ACC112 (cell line): ENCODE data around the gene SAMD4A.
A peak's percentile ranks its signal among the peaks of the same experiment; 100 is the strongest.
"Not testable (repeated sequence)": the region's sequence is repeated elsewhere in the genome, so short reads cannot be mapped to it uniquely, and the experiment has no call there.

Experiments
- H2AFZ ChIP-seq: fragments of 200-600 bp; sonication (generic); one replicate; pipeline ENCODE4 v1.6.0; 2017; ENCODE audit warnings: antibody characterized with exemption, low read length; ENCODE audit not compliant: unreplicated experiment
- H3K27ac ChIP-seq: fragments of 200-600 bp; sonication (generic); 2 replicates; pipeline ENCODE4 v1.5.1; 2014; ENCODE audit warnings: low read depth, mild to moderate bottlenecking, antibody characterized with exemption, low read length, moderate library complexity
- H3K27me3 ChIP-seq: fragments of 200-600 bp; sonication (generic); 2 replicates; pipeline ENCODE4 v1.6.1; 2014; ENCODE audit warnings: mild to moderate bottlenecking, antibody characterized with exemption, low read length, moderate library complexity, mixed read lengths; ENCODE audit not compliant: insufficient read depth
- H3K36me3 ChIP-seq: fragments of 200-600 bp; sonication (generic); 2 replicates; pipeline ENCODE4 v1.6.1; 2016; ENCODE audit warnings: mild to moderate bottlenecking, antibody characterized with exemption, low read length, moderate library complexity, mixed read lengths; ENCODE audit not compliant: insufficient read depth
- H3K4me1 ChIP-seq: fragments of 200-600 bp; sonication (generic); one replicate; pipeline ENCODE4 v1.6.1; 2016; ENCODE audit warnings: low read length, mixed read lengths; ENCODE audit not compliant: insufficient read depth, unreplicated experiment, control insufficient read depth
- H3K4me3 ChIP-seq: fragments of 200-600 bp; sonication (generic); 2 replicates; pipeline ENCODE4 v1.5.1; 2014; ENCODE audit warnings: mild to moderate bottlenecking, low read depth, low read length
- H3K79me2 ChIP-seq: fragments of 200-600 bp; sonication (generic); one replicate; pipeline ENCODE4 v1.6.0; 2016; ENCODE audit warnings: low read length; ENCODE audit not compliant: control insufficient read depth, unreplicated experiment, insufficient read depth

Gene SAMD4A

GRCh38 chr14:54789781-54790480 lies 223.0 kb downstream of the SAMD4A start:
- Histone ChIP-seq H3K27me3 (no peaks in the 10 kb centered on the region), H3K36me3 (peaks cover 9% of the 10 kb centered on the region; the same call in 1 of the 2 replicates), H2AFZ (no peak overlapping the region), H3K4me1 (peaks cover 10% of the 10 kb centered on the region), H3K27ac (no peak overlapping the region), H3K79me2 (no peaks in the 10 kb centered on the region), H3K4me3 (no peak overlapping the region)

- Histone ChIP-seq H3K79me2 (no peaks in the 10 kb centered on the region), H3K27ac (no peak overlapping the region), H3K4me3 (no peak overlapping the region), H3K4me1 (peaks cover 10% of the 10 kb centered on the region), H3K36me3 (peaks cover 10% of the 10 kb centered on the region; the same call in 1 of the 2 replicates), H3K27me3 (no peaks in the 10 kb centered on the region), H2AFZ (no peak overlapping the region)
These were observed 224.1 kb downstream of the SAMD4A start for GRCh38 chr14:54791001-54791400.

- no peak overlapping the region for H3K4me3 ChIP-seq
- H2AFZ ChIP-seq = no peak overlapping the region
- no peak overlapping the region for H3K27ac ChIP-seq
- H3K4me1 ChIP-seq = peaks cover 20% of the 10 kb centered on the region
- peaks cover 10% of the 10 kb centered on the region; the same call in 1 of the 2 replicates for H3K36me3 ChIP-seq
- no peaks in the 10 kb centered on the region for H3K27me3 ChIP-seq
- H3K79me2 ChIP-seq = no peaks in the 10 kb centered on the region
These were observed 225.4 kb downstream of the SAMD4A start for GRCh38 chr14:54792288-54792687.

DNA sequence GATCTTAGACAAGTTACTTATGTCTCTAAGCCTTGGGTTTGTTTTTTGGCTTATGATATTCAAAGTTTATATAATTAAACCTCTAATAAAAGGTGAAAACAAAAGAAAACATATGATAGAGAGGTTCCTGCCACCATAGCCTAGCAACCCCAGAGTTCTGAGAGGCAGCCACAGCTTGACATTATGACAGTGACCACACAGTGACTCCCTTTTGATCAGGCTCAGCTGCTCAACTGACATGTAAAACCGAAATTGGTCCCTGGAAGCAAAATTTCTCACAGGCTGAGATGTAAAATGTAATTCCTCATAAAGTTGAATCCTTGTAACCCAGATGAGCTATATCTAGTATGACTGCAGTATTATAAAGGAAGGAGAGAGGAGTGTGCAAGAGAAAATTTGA lies 227.2 kb downstream of the SAMD4A start:
- Histone ChIP-seq H2AFZ (no peak overlapping the region), H3K27ac (no peak overlapping the region), H3K79me2 (no peaks in the 10 kb centered on the region), H3K4me3 (no peak overlapping the region), H3K27me3 (no peaks in the 10 kb centered on the region), H3K4me1 (peaks cover 22% of the 10 kb centered on the region), H3K36me3 (peaks cover 10% of the 10 kb centered on the region; the same call in 1 of the 2 replicates)

GRCh38 chr14:54794796-54795195 lies 227.9 kb downstream of the SAMD4A start:
- no peak overlapping the region for H3K4me3 ChIP-seq
- H3K27ac ChIP-seq = no peak overlapping the region
- no peak overlapping the region for H2AFZ ChIP-seq
- peaks cover 10% of the 10 kb centered on the region; the same call in 1 of the 2 replicates for H3K36me3 ChIP-seq
- H3K4me1 ChIP-seq = peaks cover 22% of the 10 kb centered on the region
- H3K27me3 ChIP-seq = no peaks in the 10 kb centered on the region
- H3K79me2 ChIP-seq = no peaks in the 10 kb centered on the region

DNA sequence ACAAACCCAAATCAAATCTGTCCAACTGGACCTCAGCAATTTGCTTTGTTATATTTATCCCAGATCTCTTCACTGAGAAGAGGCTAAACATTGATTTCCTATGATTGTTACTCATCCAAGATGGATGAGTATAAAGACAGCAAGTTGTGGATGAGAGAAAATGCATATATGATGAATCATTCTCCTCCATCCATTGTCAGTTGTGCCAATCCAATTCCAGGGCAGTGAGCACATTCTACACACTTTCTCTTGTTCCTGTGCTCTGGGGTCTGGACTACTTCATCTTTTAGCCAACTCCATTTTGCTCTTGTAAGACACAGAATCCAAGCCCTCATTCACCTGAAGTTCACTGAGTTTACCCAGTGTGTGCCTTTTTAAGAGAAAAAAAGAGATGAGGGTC lies 230.0 kb downstream of the SAMD4A start:
- Histone ChIP-seq H3K4me1 (peaks cover 22% of the 10 kb centered on the region), H3K4me3 (no peak overlapping the region), H3K27me3 (no peaks in the 10 kb centered on the region), H3K79me2 (no peaks in the 10 kb centered on the region), H2AFZ (no peak overlapping the region), H3K27ac (peak overlapping the region; percentile 34; the same call in 1 of the 2 replicates), H3K36me3 (peaks cover 7% of the 10 kb centered on the region; the same call in 1 of the 2 replicates)

DNA sequence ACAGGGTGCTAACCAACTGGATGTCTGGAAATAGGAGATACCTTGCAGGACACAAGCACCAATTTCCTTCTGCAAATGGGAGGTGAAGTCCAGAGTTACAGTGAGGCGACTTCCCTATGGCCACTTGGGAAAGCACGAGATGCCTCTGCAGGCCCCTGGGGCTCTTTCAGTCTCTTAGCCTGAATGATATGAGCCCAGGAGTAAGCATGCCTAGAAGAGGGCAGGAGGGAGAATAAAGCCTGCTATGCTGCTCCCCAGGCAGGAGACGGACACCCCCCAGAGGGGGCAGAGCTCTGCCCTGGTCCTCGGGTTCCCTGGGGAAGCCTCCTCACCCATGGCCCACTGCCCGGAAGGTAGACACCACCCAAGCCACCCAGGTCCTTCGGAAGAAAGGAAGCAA lies 230.6 kb downstream of the SAMD4A start:
- peaks cover 7% of the 10 kb centered on the region; the same call in 1 of the 2 replicates for H3K36me3 ChIP-seq
- H2AFZ ChIP-seq = no peak overlapping the region
- H3K27ac ChIP-seq = no peak overlapping the region
- no peaks in the 10 kb centered on the region for H3K79me2 ChIP-seq
- no peak overlapping the region for H3K4me3 ChIP-seq
- H3K27me3 ChIP-seq = no peaks in the 10 kb centered on the region
- peaks cover 18% of the 10 kb centered on the region for H3K4me1 ChIP-seq

- Histone ChIP-seq H3K27ac (no peak overlapping the region), H3K4me3 (no peak overlapping the region), H2AFZ (no peak overlapping the region), H3K4me1 (peaks cover 14% of the 10 kb centered on the region), H3K36me3 (peaks cover 7% of the 10 kb centered on the region; the same call in 1 of the 2 replicates), H3K79me2 (no peaks in the 10 kb centered on the region), H3K27me3 (no peaks in the 10 kb centered on the region)
These were observed 231.1 kb downstream of the SAMD4A start for GRCh38 chr14:54797986-54798385.

DNA sequence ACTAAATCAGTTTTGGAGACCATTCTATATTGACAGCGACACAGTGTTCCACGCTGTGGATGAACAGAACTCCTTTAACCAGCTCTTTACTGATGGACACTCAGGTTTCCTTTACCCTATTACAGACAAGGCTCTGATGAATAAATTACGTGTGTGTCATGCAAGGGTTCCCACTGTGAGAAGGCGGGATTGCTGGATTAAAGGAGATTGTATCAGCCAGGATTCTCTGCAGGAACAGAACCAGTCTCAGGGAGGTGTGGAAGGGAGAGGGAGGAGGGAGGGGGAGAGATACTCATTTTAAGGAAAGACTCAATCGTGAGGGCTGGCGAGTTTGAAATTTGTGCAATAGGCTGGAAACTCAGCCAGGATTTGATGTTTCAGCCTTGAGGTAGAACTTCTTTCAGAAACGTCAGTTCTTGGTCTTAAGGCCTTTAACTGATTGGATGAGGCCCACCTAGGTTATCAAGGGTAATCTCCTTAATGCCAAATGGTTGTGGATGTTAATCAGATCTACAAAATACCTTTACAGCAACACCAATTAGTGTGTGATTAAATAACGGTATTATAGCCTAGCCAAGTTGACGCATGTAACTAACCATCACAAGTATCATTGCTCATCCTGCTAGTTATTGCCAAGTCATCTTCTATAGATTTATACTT lies 231.7 kb downstream of the SAMD4A start:
- no peak overlapping the region for H2AFZ ChIP-seq
- peaks cover 7% of the 10 kb centered on the region; the same call in 1 of the 2 replicates for H3K36me3 ChIP-seq
- H3K4me1 ChIP-seq = peaks cover 12% of the 10 kb centered on the region
- no peaks in the 10 kb centered on the region for H3K79me2 ChIP-seq
- H3K4me3 ChIP-seq = no peak overlapping the region
- no peaks in the 10 kb centered on the region for H3K27me3 ChIP-seq
- H3K27ac ChIP-seq = no peak overlapping the region

GRCh38 chr14:54801482-54801881 lies 234.6 kb downstream of the SAMD4A start:
- H3K4me3 ChIP-seq, H3K27me3 ChIP-seq, H2AFZ ChIP-seq, H3K36me3 ChIP-seq, H3K27ac ChIP-seq, H3K79me2 ChIP-seq: not testable (repeated sequence)
- H3K4me1 ChIP-seq = peaks cover 16% of the 10 kb centered on the region

GRCh38 chr14:54803396-54803795 lies 236.5 kb downstream of the SAMD4A start:
- Histone ChIP-seq H3K36me3 (no peaks in the 10 kb centered on the region), H2AFZ (no peak overlapping the region), H3K4me1 (peaks cover 6% of the 10 kb centered on the region), H3K27me3 (no peaks in the 10 kb centered on the region), H3K4me3 (no peak overlapping the region), H3K27ac (no peak overlapping the region), H3K79me2 (no peaks in the 10 kb centered on the region)
